Measurements from ENCODE around the gene WASL.

DNA sequence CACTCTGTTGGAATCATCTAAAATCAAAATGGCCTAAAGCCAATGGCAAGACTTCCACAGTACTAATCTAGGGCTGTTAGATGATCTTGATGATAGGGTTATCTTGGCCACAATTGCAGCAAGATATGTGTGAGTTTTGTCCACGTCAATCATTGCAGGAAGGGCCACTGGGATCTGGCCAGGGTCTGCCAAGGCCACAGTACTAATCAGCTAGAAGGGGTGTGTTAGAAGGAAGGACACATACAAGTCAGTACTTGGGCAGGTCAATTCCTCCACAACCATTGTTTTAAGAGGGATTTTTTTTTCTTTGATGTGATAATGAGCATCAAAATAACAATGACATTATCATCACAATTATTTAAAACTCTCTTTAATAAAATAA, 91.5 kb downstream of the WASL start:
- TF ChIP-seq, protein P1, sequence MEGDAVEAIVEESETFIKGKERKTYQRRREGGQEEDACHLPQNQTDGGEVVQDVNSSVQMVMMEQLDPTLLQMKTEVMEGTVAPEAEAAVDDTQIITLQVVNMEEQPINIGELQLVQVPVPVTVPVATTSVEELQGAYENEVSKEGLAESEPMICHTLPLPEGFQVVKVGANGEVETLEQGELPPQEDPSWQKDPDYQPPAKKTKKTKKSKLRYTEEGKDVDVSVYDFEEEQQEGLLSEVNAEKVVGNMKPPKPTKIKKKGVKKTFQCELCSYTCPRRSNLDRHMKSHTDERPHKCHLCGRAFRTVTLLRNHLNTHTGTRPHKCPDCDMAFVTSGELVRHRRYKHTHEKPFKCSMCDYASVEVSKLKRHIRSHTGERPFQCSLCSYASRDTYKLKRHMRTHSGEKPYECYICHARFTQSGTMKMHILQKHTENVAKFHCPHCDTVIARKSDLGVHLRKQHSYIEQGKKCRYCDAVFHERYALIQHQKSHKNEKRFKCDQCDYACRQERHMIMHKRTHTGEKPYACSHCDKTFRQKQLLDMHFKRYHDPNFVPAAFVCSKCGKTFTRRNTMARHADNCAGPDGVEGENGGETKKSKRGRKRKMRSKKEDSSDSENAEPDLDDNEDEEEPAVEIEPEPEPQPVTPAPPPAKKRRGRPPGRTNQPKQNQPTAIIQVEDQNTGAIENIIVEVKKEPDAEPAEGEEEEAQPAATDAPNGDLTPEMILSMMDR (IDR thresholded peaks at IDR 0.05; ENCODE audit: low read length) = no peak
- TF ChIP-seq EZH2 (IDR thresholded peaks at IDR 0.05; ENCODE audit: borderline replicate concordance, low read length) = no peak
